ENCODE measurements around the gene SLC22A15.

Gene SLC22A15

DNA sequence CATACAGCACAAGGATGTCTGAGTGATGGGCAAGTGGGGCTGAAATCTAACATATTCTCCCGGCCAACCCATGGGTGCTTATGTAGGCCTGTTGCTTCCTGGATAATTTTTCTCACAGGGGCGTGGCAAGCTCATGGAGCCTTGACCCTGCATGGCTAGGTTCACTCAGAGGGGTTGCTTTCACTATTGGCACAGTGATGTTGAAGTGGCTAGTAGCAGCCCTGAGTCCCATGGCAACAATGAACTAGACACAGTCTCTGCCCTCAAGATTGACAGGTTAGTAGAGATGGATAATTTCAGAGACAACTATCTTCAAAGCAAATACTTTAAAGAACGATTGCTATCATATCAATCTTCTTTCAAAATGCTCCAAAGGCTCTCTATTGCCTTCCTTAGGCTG is 128.4 kb downstream of the SLC22A15 start (continued):
- no peak for TF ChIP-seq ZNF324 (tag by site-specific recombination; IDR thresholded peaks at IDR 0.05)
- no peak for TF ChIP-seq OSR2 (tag by site-specific recombination; IDR thresholded peaks at IDR 0.05)
- TF ChIP-seq ZNF791 (tag by site-specific recombination; IDR thresholded peaks at IDR 0.05) = no peak
- TF ChIP-seq ZNF600 (tag by site-specific recombination; IDR thresholded peaks at IDR 0.05) = no peak
- no peak for TF ChIP-seq ZEB2 (tag by site-specific recombination; IDR thresholded peaks at IDR 0.05)
- no peak for TF ChIP-seq ZNF214 (tag by site-specific recombination; IDR thresholded peaks at IDR 0.05; ENCODE audit: borderline replicate concordance)
- TF ChIP-seq, protein P1, sequence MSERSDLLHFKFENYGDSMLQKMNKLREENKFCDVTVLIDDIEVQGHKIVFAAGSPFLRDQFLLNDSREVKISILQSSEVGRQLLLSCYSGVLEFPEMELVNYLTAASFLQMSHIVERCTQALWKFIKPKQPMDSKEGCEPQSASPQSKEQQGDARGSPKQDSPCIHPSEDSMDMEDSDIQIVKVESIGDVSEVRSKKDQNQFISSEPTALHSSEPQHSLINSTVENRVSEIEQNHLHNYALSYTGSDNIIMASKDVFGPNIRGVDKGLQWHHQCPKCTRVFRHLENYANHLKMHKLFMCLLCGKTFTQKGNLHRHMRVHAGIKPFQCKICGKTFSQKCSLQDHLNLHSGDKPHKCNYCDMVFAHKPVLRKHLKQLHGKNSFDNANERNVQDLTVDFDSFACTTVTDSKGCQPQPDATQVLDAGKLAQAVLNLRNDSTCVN (tag by site-specific recombination; optimal IDR thresholded peaks at IDR 0.05) = no peak

DNA sequence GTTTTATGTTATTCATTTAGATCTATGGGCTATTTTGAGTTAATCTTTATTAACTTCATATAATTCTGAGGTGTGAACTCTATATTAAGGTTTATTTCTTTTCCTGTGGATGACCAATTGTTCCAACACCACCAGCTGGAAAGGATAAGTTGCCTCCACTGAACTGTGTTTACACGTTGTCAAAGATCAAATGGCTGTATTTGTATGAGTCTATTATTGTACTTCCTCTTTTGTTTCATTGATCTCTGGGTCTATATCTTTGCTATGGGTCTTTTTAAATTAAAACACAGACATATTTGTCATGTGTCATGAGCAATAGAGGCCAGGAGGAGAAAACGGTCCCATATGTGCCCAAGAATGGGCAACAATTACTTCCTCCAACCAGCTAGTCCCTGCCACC is 129.7 kb downstream of the SLC22A15 start:
- no peak overlapping the region for H3K4me3 ChIP-seq (ENCODE audit: low read depth, low read length)
- TF ChIP-seq ZNF747 (tag by site-specific recombination; IDR thresholded peaks at IDR 0.05) = no peak
- TF ChIP-seq ZNF585B (tag by site-specific recombination; IDR thresholded peaks at IDR 0.05) = 0 out of 2 replicates have a peak, but pooled peaks have one; percentile 24
- H3K4me1 ChIP-seq (ENCODE audit: control insufficient read depth, insufficient read depth, low read length) = peaks cover 2% of the 10 kb centered on the region
- no peaks in the 10 kb centered on the region for H3K9me3 ChIP-seq (ENCODE audit: control insufficient read depth, insufficient read depth, low read depth, low read length)
- H3K36me3 ChIP-seq (ENCODE audit: control insufficient read depth in 2 of 2, insufficient read depth in 1 of 2, low read length in 2 of 2) = no peaks in the 10 kb centered on the region
- ChIA-PET POLR2A (no interaction called here), CTCF (no interaction called here)
- no peak overlapping the region for H3K27ac ChIP-seq (ENCODE audit: extremely low read depth, low read depth, low read length)

DNA sequence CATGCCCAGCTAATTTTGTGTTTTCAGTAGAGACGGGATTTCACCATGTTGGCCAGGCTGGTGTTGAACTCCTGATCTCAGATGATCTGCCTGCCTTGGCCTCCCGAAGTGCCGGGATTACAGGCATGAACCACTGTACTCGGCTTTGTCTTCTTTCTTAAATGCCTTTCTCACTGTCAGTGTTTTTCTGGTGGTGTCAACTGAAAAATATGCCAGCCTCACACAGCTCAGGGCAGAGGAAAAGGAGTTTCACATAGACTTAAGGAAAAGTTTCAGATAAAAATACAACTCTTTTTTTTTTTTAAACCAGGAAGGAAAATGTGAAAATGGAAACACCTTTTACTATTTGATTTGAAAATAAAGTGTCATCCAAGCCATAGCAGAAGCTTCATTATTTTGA is 130.3 kb downstream of the SLC22A15 start:
- Histone ChIP-seq H3K4me3 (ENCODE audit: low read depth, low read length) (no peak overlapping the region), H3K9me3 (ENCODE audit: control insufficient read depth, insufficient read depth, low read depth, low read length) (no peaks in the 10 kb centered on the region), H3K36me3 (ENCODE audit: control insufficient read depth in 2 of 2, insufficient read depth in 1 of 2, low read length in 2 of 2) (no peaks in the 10 kb centered on the region), H3K27ac (ENCODE audit: extremely low read depth, low read depth, low read length) (no peak overlapping the region), H3K4me1 (ENCODE audit: control insufficient read depth, insufficient read depth, low read length) (peaks cover 5% of the 10 kb centered on the region)
- TF ChIP-seq ZNF138 (tag by site-specific recombination; IDR thresholded peaks at IDR 0.05; ENCODE audit: borderline replicate concordance) (no peak), RBAK (tag by site-specific recombination; IDR thresholded peaks at IDR 0.05) (no peak)
- TF ChIP-seq, protein P2, sequence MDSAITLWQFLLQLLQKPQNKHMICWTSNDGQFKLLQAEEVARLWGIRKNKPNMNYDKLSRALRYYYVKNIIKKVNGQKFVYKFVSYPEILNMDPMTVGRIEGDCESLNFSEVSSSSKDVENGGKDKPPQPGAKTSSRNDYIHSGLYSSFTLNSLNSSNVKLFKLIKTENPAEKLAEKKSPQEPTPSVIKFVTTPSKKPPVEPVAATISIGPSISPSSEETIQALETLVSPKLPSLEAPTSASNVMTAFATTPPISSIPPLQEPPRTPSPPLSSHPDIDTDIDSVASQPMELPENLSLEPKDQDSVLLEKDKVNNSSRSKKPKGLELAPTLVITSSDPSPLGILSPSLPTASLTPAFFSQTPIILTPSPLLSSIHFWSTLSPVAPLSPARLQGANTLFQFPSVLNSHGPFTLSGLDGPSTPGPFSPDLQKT (IDR thresholded peaks at IDR 0.05; ENCODE audit: borderline replicate concordance, low read depth, low read length) = no peak
- ChIA-PET POLR2A (no interaction called here), CTCF (no interaction called here)

DNA sequence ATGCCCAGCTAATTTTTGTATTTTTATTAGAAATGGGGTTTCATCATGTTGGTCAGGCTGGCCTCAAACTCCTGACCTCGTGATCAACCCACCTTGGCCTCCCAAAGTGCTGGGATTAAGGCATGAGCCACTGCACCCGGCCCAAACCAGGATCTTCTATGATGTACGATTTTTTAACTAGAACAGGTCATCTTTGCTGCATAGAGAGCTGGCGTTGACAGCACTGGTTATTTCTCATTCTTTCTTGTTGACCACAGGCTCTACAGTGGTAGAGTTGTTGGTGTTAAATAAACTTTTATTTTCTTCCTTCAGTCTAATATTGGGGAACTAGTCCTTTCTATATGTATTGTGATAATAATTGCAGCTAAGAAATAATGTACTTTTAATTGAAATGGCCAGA is 131.1 kb downstream of the SLC22A15 start:
- H3K4me1 ChIP-seq (ENCODE audit: control insufficient read depth, insufficient read depth, low read length) = peaks cover 7% of the 10 kb centered on the region
- ChIA-PET CTCF (interaction anchor here (1.6 kb wide), 1 partner anchor 32 kb away, joined by 8 read pairs; no protein-coding TSS in a partner anchor), POLR2A (no interaction called here)
- no peaks in the 10 kb centered on the region for H3K36me3 ChIP-seq (ENCODE audit: control insufficient read depth in 2 of 2, insufficient read depth in 1 of 2, low read length in 2 of 2)
- TF ChIP-seq, protein P3, sequence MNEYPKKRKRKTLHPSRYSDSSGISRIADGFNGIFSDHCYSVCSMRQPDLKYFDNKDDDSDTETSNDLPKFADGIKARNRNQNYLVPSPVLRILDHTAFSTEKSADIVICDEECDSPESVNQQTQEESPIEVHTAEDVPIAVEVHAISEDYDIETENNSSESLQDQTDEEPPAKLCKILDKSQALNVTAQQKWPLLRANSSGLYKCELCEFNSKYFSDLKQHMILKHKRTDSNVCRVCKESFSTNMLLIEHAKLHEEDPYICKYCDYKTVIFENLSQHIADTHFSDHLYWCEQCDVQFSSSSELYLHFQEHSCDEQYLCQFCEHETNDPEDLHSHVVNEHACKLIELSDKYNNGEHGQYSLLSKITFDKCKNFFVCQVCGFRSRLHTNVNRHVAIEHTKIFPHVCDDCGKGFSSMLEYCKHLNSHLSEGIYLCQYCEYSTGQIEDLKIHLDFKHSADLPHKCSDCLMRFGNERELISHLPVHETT (tag by site-specific recombination; IDR thresholded peaks at IDR 0.05) = no peak
- no peak for TF ChIP-seq ZNF404 (tag by site-specific recombination; IDR thresholded peaks at IDR 0.05)
- TF ChIP-seq ZNF501 (tag by site-specific recombination; IDR thresholded peaks at IDR 0.05) = no peak
- TF ChIP-seq SCRT2 (tag by site-specific recombination; IDR thresholded peaks at IDR 0.05) = no peak
- no peak overlapping the region for H3K27ac ChIP-seq (ENCODE audit: extremely low read depth, low read depth, low read length)
- no peak overlapping the region for H3K4me3 ChIP-seq (ENCODE audit: low read depth, low read length)
- H3K9me3 ChIP-seq (ENCODE audit: control insufficient read depth, insufficient read depth, low read depth, low read length) = no peaks in the 10 kb centered on the region
